CD14-positive monocyte (primary cell): ENCODE measurements around the gene FN1. TPM values are rescaled to one million over a fixed set of nuclear protein-coding genes. Genes with fewer than 3 reads are reported as not detected.

Experiments used
- DNase-seq, 3 donors: peaks; one replicate each; pipeline ENCODE4 v3.0.0-alpha.2; 2011 to 2022
- H2AFZ ChIP-seq: 2 replicates; pipeline ENCODE4 v1.6.0; 2012; ENCODE audit warnings: mild to moderate bottlenecking, low read depth, low read length, inconsistent platforms; ENCODE audit not compliant: insufficient read depth, poor library complexity, severe bottlenecking
- H3K27ac ChIP-seq, 2 donors: 1 replicate in 1 of 2; 2 replicates in 1 of 2; pipeline ENCODE4 v1.5.1; 2012 to 2013; ENCODE audit warnings: low read length in 2 of 2, control low read depth in 1 of 2, inconsistent platforms in 1 of 2, low read depth in 1 of 2, mild to moderate bottlenecking in 1 of 2
- H3K27me3 ChIP-seq, 2 donors: one replicate each; pipeline versions ENCODE4 v1.6.0 to v1.6.1; 2011 to 2013; ENCODE audit warnings: low read length in 2 of 2; ENCODE audit not compliant: control insufficient read depth in 2 of 2, insufficient read depth in 2 of 2
- H3K36me3 ChIP-seq, 2 donors: replicated peaks in 1 of 2; 1 replicate in 1 of 2; 2 replicates in 1 of 2; pipeline versions ENCODE4 v1.5.1 to v1.6.1; 2012 to 2013; ENCODE audit warnings: low read length in 2 of 2, control low read depth in 1 of 2, inconsistent platforms in 1 of 2, mild to moderate bottlenecking in 1 of 2; ENCODE audit not compliant: insufficient read depth in 2 of 2, control insufficient read depth in 1 of 2
- H3K4me1 ChIP-seq, 2 donors: 1 replicate in 1 of 2; 2 replicates in 1 of 2; pipeline versions ENCODE4 v1.5.1 to v1.6.1; 2012 to 2013; ENCODE audit warnings: low read length in 2 of 2, control low read depth in 1 of 2, inconsistent platforms in 1 of 2, mild to moderate bottlenecking in 1 of 2, moderate library complexity in 1 of 2; ENCODE audit not compliant: insufficient read depth in 2 of 2, control insufficient read depth in 1 of 2
- H3K4me2 ChIP-seq: replicated peaks from 2 replicates; pipeline ENCODE3; 2012; ENCODE audit warnings: low read length, moderate library complexity, mild to moderate bottlenecking; ENCODE audit not compliant: poor library complexity, severe bottlenecking; ENCODE audit errors: extremely low read depth
- H3K4me3 ChIP-seq, 3 experiments: fragments of 200-600 bp in 1 of 3; sonication (generic) in 1 of 3; replicated peaks in 1 of 3; 1 replicate in 2 of 3; 2 replicates in 1 of 3; pipeline ENCODE4 v1.5.1; 2011 to 2013; ENCODE audit warnings: low read length in 3 of 3, mild to moderate bottlenecking in 3 of 3, control low read depth in 2 of 3, low read depth in 2 of 3, inconsistent platforms in 1 of 3, moderate library complexity in 1 of 3
- H3K79me2 ChIP-seq: 2 replicates; pipeline ENCODE4 v1.6.0; 2012; ENCODE audit warnings: mild to moderate bottlenecking, control low read depth, inconsistent platforms, low read length, moderate library complexity; ENCODE audit not compliant: insufficient read depth
- H3K9ac ChIP-seq: 2 replicates; pipeline ENCODE4 v1.6.0; 2017; ENCODE audit warnings: low read length, mild to moderate bottlenecking; ENCODE audit not compliant: insufficient read depth, poor library complexity, severe bottlenecking
- H3K9me3 ChIP-seq, 2 donors: replicated peaks in 1 of 2; 1 replicate in 1 of 2; 2 replicates in 1 of 2; pipeline versions ENCODE4 v1.5.1 to v1.6.1; 2012 to 2013; ENCODE audit warnings: low read length in 2 of 2, control low read depth in 1 of 2; ENCODE audit not compliant: control insufficient read depth in 1 of 2, insufficient read depth in 1 of 2
- H4K20me1 ChIP-seq: 2 replicates; pipeline ENCODE4 v1.6.0; 2012; ENCODE audit warnings: mild to moderate bottlenecking, low read length, control low read depth, moderate library complexity; ENCODE audit not compliant: insufficient read depth
- H3K27ac Mint-ChIP-seq, 7 donors: one replicate each; pipeline ENCODE4 v1.8.0; 2020; ENCODE audit warnings: mild to moderate bottlenecking in 7 of 7, mixed read lengths in 7 of 7, moderate library complexity in 6 of 7, inconsistent platforms in 2 of 7
- H3K27me3 Mint-ChIP-seq, 3 donors: one replicate each; pipeline ENCODE4 v1.8.0; 2021 to 2022; ENCODE audit warnings: low read depth in 3 of 3, mild to moderate bottlenecking in 3 of 3, mixed read lengths in 3 of 3, moderate library complexity in 3 of 3, inconsistent platforms in 1 of 3
- H3K36me3 Mint-ChIP-seq, 2 donors: one replicate each; pipeline ENCODE4 v1.8.0; 2020; ENCODE audit warnings: mixed read lengths in 2 of 2, inconsistent platforms in 1 of 2, mild to moderate bottlenecking in 1 of 2
- H3K4me1 Mint-ChIP-seq: one replicate; pipeline ENCODE4 v1.8.0; 2020; ENCODE audit warnings: mild to moderate bottlenecking, mixed read lengths
- H3K4me3 Mint-ChIP-seq, 2 donors: one replicate each; pipeline ENCODE4 v1.8.0; 2020; ENCODE audit warnings: mild to moderate bottlenecking in 2 of 2, mixed read lengths in 2 of 2, moderate library complexity in 1 of 2
- H3K9me3 Mint-ChIP-seq, 7 donors: one replicate each; pipeline ENCODE4 v1.8.0; 2020 to 2022; ENCODE audit warnings: mixed read lengths in 7 of 7, mild to moderate bottlenecking in 6 of 7, moderate library complexity in 6 of 7, inconsistent platforms in 2 of 7
- CTCF ChIP-seq: fragments of 200-600 bp; IDR thresholded peaks from one replicate; pipeline ENCODE4 v1.8.0; 2022; ENCODE audit warnings: antibody characterized with exemption, mild to moderate bottlenecking
- WGBS: methylation state at CpG from one replicate; pipeline ENCODE4 v1.1.5; 2013; ENCODE audit warnings: missing lambda C conversion rate; ENCODE audit not compliant: insufficient coverage; 5-methylcytosine and 5-hydroxymethylcytosine counted together
- intact Hi-C, 2 donors: fragments of 100-400 bp; cut with micrococcal nuclease; formaldehyde crosslinking; loops; one replicate each; pipeline versions ENCODE4 v1.15.0 to v1.15.1; 2023
- polyA plus RNA-seq, 3 donors: library from polyadenylated mRNA; depleted of rRNA in 1 of 3; unstranded in 2 of 3; stranded (reverse) in 1 of 3; fragments of 300-500 nt in 2 of 3; fragments of >200 nt in 1 of 3; fragmentation: Illumina TruSeq in 2 of 3; gene quantifications; 1 replicate in 2 of 3; 2 replicates in 1 of 3; pipeline ENCODE4 v1.2.3, GENCODE V29; 2012 to 2021

FN1 gene
- polyA plus RNA-seq, 3 donors, result 0.21 to 0.72 (median 0.23) TPM

DNA sequence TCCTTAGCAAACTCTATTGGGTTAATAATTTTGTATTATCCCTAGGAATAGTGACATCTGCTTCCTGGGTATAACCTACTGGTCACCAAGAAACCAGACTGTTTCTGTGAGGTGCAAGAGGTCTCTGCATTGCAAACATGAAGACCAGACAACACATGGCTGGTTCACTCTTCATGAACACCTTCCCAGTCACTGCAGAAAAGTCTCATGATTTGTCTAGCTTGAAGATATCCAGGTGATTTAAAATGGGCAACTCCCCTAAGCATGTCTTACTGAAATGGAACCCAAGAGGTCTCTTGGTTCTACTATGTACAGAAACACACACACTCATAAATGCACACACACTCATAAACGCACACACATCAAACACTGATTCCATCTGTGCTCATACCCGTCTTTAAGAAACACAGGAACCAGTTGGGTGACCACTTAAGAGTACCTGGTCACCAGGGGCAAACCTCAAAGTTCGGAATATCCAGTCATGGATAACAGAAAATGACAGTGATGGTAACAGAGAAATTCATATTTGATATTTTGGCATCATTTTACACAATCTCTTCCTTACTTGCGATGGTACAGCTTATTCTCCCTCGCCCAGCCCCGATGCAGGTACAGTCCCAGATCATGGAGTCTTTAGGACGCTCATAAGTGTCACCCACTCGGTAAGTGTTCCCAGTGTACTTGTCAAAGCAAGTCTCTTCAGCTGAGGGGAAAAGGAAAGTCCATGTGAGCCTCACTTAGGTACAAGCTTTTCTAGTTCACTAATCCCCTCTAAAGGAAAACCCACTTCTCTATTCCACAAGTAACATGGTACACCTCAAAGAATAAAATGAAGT lies 2.9 kb downstream of the FN1 start:
- no peak overlapping the region for H3K4me3 ChIP-seq
- no peaks in the 10 kb centered on the region for H3K36me3 ChIP-seq
- no peaks in the 10 kb centered on the region for H3K79me2 ChIP-seq
- no peak for TF ChIP-seq CTCF
- H3K4me1 Mint-ChIP-seq, result peaks cover 20% of the 10 kb centered on the region
- H3K4me2 ChIP-seq, result no peak overlapping the region
- peaks cover 17 to 18% of the 10 kb centered on the region in 2 donors for H3K4me1 ChIP-seq
- H3K27me3 Mint-ChIP-seq, result peaks cover 65 to 85% (median 71%) of the 10 kb centered on the region in 3 donors
- peaks cover 2 to 3% of the 10 kb centered on the region in 2 donors for H3K36me3 Mint-ChIP-seq
- no peak overlapping the region for H3K27ac Mint-ChIP-seq
- no peak overlapping the region for H2AFZ ChIP-seq
- H3K27ac ChIP-seq, result no peak overlapping the region
- H3K9me3 ChIP-seq, result peaks cover 0 to 9% of the 10 kb centered on the region in 2 donors
- peaks cover 0 to 16% (median 3%) of the 10 kb centered on the region in 7 donors for H3K9me3 Mint-ChIP-seq
- intact Hi-C loops, result no loop called here
- no peak for DNase-seq
- H4K20me1 ChIP-seq, result no peaks in the 10 kb centered on the region
- peaks cover 62 to 94% of the 10 kb centered on the region in 2 donors for H3K27me3 ChIP-seq
- H3K4me3 Mint-ChIP-seq, result peak overlapping the region in 1 of 2 donors; percentile 68
- H3K9ac ChIP-seq, result no peak overlapping the region
- WGBS, result 94% methylated on average over 3 of the region's 8 CpGs

GRCh38 chr2:215431778-215432758 lies 3.8 kb downstream of the FN1 start:
- Histone ChIP-seq H3K27me3 (peaks cover 53 to 85% of the 10 kb centered on the region in 2 donors), H3K9me3 (peaks cover 0 to 9% of the 10 kb centered on the region in 2 donors), H3K4me3 (no peak overlapping the region), H2AFZ (no peak overlapping the region), H3K79me2 (no peaks in the 10 kb centered on the region), H4K20me1 (no peaks in the 10 kb centered on the region), H3K4me2 (no peak overlapping the region), H3K27ac (no peak overlapping the region), H3K4me1 (peaks cover 17 to 18% of the 10 kb centered on the region in 2 donors), H3K36me3 (no peaks in the 10 kb centered on the region), H3K9ac (no peak overlapping the region)
- peaks cover 2 to 3% of the 10 kb centered on the region in 2 donors for H3K36me3 Mint-ChIP-seq
- intact Hi-C loops, result no loop called here
- peaks cover 61 to 78% (median 64%) of the 10 kb centered on the region in 3 donors for H3K27me3 Mint-ChIP-seq
- no CpG with 5 or more reads among the region's 7 CpGs for WGBS
- no peak for TF ChIP-seq CTCF
- H3K4me3 Mint-ChIP-seq, result peak overlapping the region in 1 of 2 donors; percentile 24
- DNase-seq, result no peak
- H3K4me1 Mint-ChIP-seq, result peaks cover 19% of the 10 kb centered on the region
- no peak overlapping the region for H3K27ac Mint-ChIP-seq
- H3K9me3 Mint-ChIP-seq, result peaks cover 0 to 15% (median 3%) of the 10 kb centered on the region in 7 donors
